IMR-90 (cell line): Measurements from ENCODE around the gene LMOD1. TPM values are rescaled to one million over a fixed set of nuclear protein-coding genes. Genes with fewer than 3 reads are reported as not detected.

Source experiments
- ATAC-seq: fragments of 200-7000 bp; cut with Tn5 transposase; 2 replicates; pipeline ENCODE4 v1.9.1; 2020; ENCODE audit warnings: low read depth, mild to moderate bottlenecking, moderate library complexity
- BruUV-seq: library from RNA; stranded (reverse); fragments of 400-500 nt; replicated peaks from 2 replicates; lab custom pipeline; 2021; lab: Mats Ljungman, UMichigan
- CTCF ChIA-PET: fragments of 300-600 bp; formaldehyde crosslinking; extraction: SDS; loops from one replicate; lab custom pipeline; 2021; ENCODE audit warnings: antibody characterized with exemption; lab: Yijun Ruan, JAX
- POLR2A ChIA-PET: fragments of 300-600 bp; sonication (Branson Sonifier 250); formaldehyde crosslinking; loops from one replicate; lab custom pipeline; 2022; ENCODE audit warnings: antibody characterized with exemption; ENCODE audit not compliant: unreplicated experiment; lab: Charles Lee
- DNase-seq: peaks from one replicate; pipeline ENCODE4 v3.0.0; 2013
- H2AFZ ChIP-seq: replicated peaks from 2 replicates; pipeline ENCODE3; 2013; ENCODE audit warnings: low read length, mild to moderate bottlenecking; ENCODE audit not compliant: poor library complexity
- H2AK5ac ChIP-seq: 2 replicates; pipeline ENCODE4 v1.6.1; 2013; ENCODE audit warnings: low read depth, low read length, inconsistent platforms
- H2AK9ac ChIP-seq: replicated peaks from 2 replicates; pipeline ENCODE3; 2013; ENCODE audit warnings: mild to moderate bottlenecking, low read depth, low read length, moderate library complexity; ENCODE audit not compliant: poor library complexity
- H2BK120ac ChIP-seq: 2 replicates; pipeline ENCODE4 v1.6.1; 2013; ENCODE audit warnings: low read depth, low read length, inconsistent platforms
- H2BK15ac ChIP-seq: 3 replicates; pipeline ENCODE4 v1.6.1; 2013; ENCODE audit warnings: low read depth, low read length, inconsistent platforms
- H2BK20ac ChIP-seq: 2 replicates; pipeline ENCODE4 v1.6.1; 2013; ENCODE audit warnings: low read depth, mild to moderate bottlenecking, inconsistent platforms, low read length, moderate library complexity
- H2BK5ac ChIP-seq: 2 replicates; pipeline ENCODE4 v1.6.1; 2013; ENCODE audit warnings: mild to moderate bottlenecking, low read depth, low read length, inconsistent platforms; ENCODE audit not compliant: poor library complexity, severe bottlenecking
- H3K14ac ChIP-seq: replicated peaks from 2 replicates; pipeline ENCODE4 v1.6.1; 2013; ENCODE audit warnings: low read depth, low read length, inconsistent platforms
- H3K18ac ChIP-seq: 2 replicates; pipeline ENCODE4 v1.6.1; 2013; ENCODE audit warnings: low read depth, low read length, control low read depth
- H3K23ac ChIP-seq: 2 replicates; pipeline ENCODE4 v1.6.1; 2013; ENCODE audit warnings: low read depth, low read length, inconsistent platforms
- H3K27ac ChIP-seq: 2 replicates; pipeline ENCODE4 v1.5.1; 2013; ENCODE audit warnings: mild to moderate bottlenecking, control low read depth, low read length; ENCODE audit not compliant: insufficient read depth
- H3K27me3 ChIP-seq: 2 replicates; pipeline ENCODE4 v1.6.1; 2013; ENCODE audit warnings: low read length; ENCODE audit not compliant: control insufficient read depth, insufficient read depth
- H3K36me3 ChIP-seq: 2 replicates; pipeline ENCODE4 v1.6.1; 2013; ENCODE audit warnings: low read length, mixed read lengths; ENCODE audit not compliant: control insufficient read depth, insufficient read depth
- H3K4ac ChIP-seq: 2 replicates; pipeline ENCODE4 v1.6.1; 2013; ENCODE audit warnings: low read depth, low read length, inconsistent platforms
- H3K4me1 ChIP-seq: 2 replicates; pipeline ENCODE4 v1.6.1; 2013; ENCODE audit warnings: low read length, mixed read lengths; ENCODE audit not compliant: control insufficient read depth, insufficient read depth
- H3K4me2 ChIP-seq: 2 replicates; pipeline ENCODE4 v1.6.1; 2013; ENCODE audit warnings: low read depth, mild to moderate bottlenecking, control low read depth, low read length, moderate library complexity
- H3K4me3 ChIP-seq: 2 replicates; pipeline ENCODE4 v1.5.1; 2013; ENCODE audit warnings: low read depth, mild to moderate bottlenecking, control low read depth, low read length, moderate library complexity; ENCODE audit not compliant: insufficient read depth
- H3K56ac ChIP-seq: 2 replicates; pipeline ENCODE4 v1.6.1; 2013; ENCODE audit warnings: low read length, inconsistent platforms; ENCODE audit not compliant: insufficient read depth; ENCODE audit errors: extremely low read depth
- H3K79me1 ChIP-seq, 2 experiments: 2 replicates each; pipeline ENCODE4 v1.6.1; 2013; ENCODE audit warnings: low read length in 2 of 2, inconsistent platforms in 1 of 2, low read depth in 1 of 2
- H3K9ac ChIP-seq: 2 replicates; pipeline ENCODE4 v1.6.1; 2013; ENCODE audit warnings: low read depth, low read length, control low read depth
- H3K9me1 ChIP-seq: 2 replicates; pipeline ENCODE4 v1.6.1; 2013; ENCODE audit warnings: low read length, inconsistent platforms; ENCODE audit not compliant: insufficient read depth
- H3K9me3 ChIP-seq: 2 replicates; pipeline ENCODE4 v1.6.1; 2013; ENCODE audit warnings: low read length; ENCODE audit not compliant: control insufficient read depth, insufficient read depth
- H4K20me1 ChIP-seq: 2 replicates; pipeline ENCODE4 v1.6.1; 2013; ENCODE audit warnings: low read length, inconsistent platforms; ENCODE audit not compliant: insufficient read depth
- H4K5ac ChIP-seq: 2 replicates; pipeline ENCODE4 v1.6.1; 2013; ENCODE audit warnings: mild to moderate bottlenecking, low read depth, low read length, control low read depth
- H4K8ac ChIP-seq, 2 experiments: 2 replicates each; pipeline ENCODE4 v1.6.1; 2013; ENCODE audit warnings: low read depth in 2 of 2, low read length in 2 of 2, control low read depth in 1 of 2, inconsistent platforms in 1 of 2
- H4K91ac ChIP-seq: 2 replicates; pipeline ENCODE4 v1.6.1; 2013; ENCODE audit warnings: low read depth, low read length, inconsistent platforms; ENCODE audit not compliant: insufficient read depth
- CEBPB ChIP-seq: IDR thresholded peaks from 2 replicates; pipeline ENCODE4 v1.6.1; 2012; ENCODE audit warnings: low read depth, low read length, improper control_type of control experiment
- RAD21 ChIP-seq: IDR thresholded peaks from 2 replicates; pipeline ENCODE4 v1.6.1; 2012; ENCODE audit warnings: low read length, improper control_type of control experiment
- USF2 ChIP-seq: fragments of 150-350 bp; IDR thresholded peaks from 2 replicates; pipeline ENCODE4 v1.6.1; 2017; ENCODE audit warnings: mild to moderate bottlenecking, antibody characterized with exemption, low read length, low read depth
- WGBS, 2 experiments: methylation state at CpG; one replicate each; pipeline versions ENCODE4 v1.1.5 to v1.1.7; 2013; ENCODE audit warnings: missing lambda C conversion rate in 2 of 2; ENCODE audit not compliant: insufficient read length in 1 of 2; ENCODE audit errors: extremely low coverage in 2 of 2; 5-methylcytosine and 5-hydroxymethylcytosine counted together
- dilution Hi-C: fragments of 300-500 bp; cut with HindIII; formaldehyde crosslinking; loops from one replicate; pipeline ENCODE4 v1.14.3; 2018; ENCODE audit warnings: low sequenced_read_pairs; ENCODE audit not compliant: unreplicated experiment
- in situ Hi-C: fragments of 300-500 bp; cut with MboI; formaldehyde crosslinking; loops from 3 replicates; pipeline ENCODE4 v1.14.3; 2019; ENCODE audit warnings: low sequenced_read_pairs, inconsistent platforms, mixed read lengths
- intact Hi-C: fragments of 100-400 bp; cut with micrococcal nuclease; formaldehyde crosslinking; loops from 2 replicates; pipeline ENCODE4 v1.10.0; 2022
- microRNA-seq, 2 experiments: library from miRNA; stranded (forward) in 1 of 2; unstranded in 1 of 2; fragments of 10-50 nt in 1 of 2; fragments of <30 nt in 1 of 2; gene quantifications in 1 of 2; microRNA quantifications in 1 of 2; one replicate each; pipeline versions ENCODE3 to v1.1.0; 2013 to 2020; ENCODE audit not compliant: insufficient read depth in 1 of 2, insufficient read length in 1 of 2, unreplicated experiment in 1 of 2
- polyA plus RNA-seq, 3 experiments: library from polyadenylated mRNA; depleted of rRNA; stranded (reverse); fragments of >200 nt; gene quantifications; 2 replicates each; pipeline ENCODE4 v1.2.3, GENCODE V29; 2012; ENCODE audit warnings: low replicate concordance in 1 of 3
- small RNA-seq, 5 experiments: library from RNA; depleted of rRNA; stranded (forward); fragments of <200 nt; gene quantifications; one replicate each; pipeline ENCODE3, GENCODE V24; 2012
- total RNA-seq: library from RNA; depleted of rRNA; stranded (reverse); fragments of >200 nt; gene quantifications from 2 replicates; pipeline ENCODE4 v1.2.3, GENCODE V29; 2012; rRNA removed

LMOD1 gene
- total and polyA plus RNA-seq, 2 of the 4 experiments (the other 2 are of a cell fraction) = 51.7 to 53.2 TPM

- peaks cover 30% of the 10 kb centered on the region; the same call in 1 of the 2 replicates for H4K20me1 ChIP-seq
- POLR2A ChIA-PET = no interaction called here
- intact Hi-C loops = no loop called here
- H4K8ac ChIP-seq = no peak overlapping the region
- H2BK15ac ChIP-seq = no peak overlapping the region
- H4K5ac ChIP-seq = no peak overlapping the region
- TF ChIP-seq RAD21 (no peak), CEBPB (no peak), USF2 (no peak)
- CTCF ChIA-PET = no interaction called here
- H3K9me3 ChIP-seq = no peaks in the 10 kb centered on the region
- H3K4me1 ChIP-seq = peaks cover 3% of the 10 kb centered on the region; the same call in 1 of the 2 replicates
- in situ Hi-C loops = no loop called here
- dilution Hi-C loops = no loop called here
- H2BK20ac ChIP-seq = no peak overlapping the region
- WGBS, 2 experiments = no CpG with 5 or more reads among the region's 1 CpG
- no peak overlapping the region for H3K9ac ChIP-seq
- H3K4me3 ChIP-seq = no peak overlapping the region
- H3K56ac ChIP-seq = no peak overlapping the region
- no peaks in the 10 kb centered on the region for H3K27me3 ChIP-seq
- no peak overlapping the region for H2AFZ ChIP-seq
- no peak overlapping the region for H2BK5ac ChIP-seq
- H3K4me2 ChIP-seq = no peak overlapping the region
- H3K27ac ChIP-seq = no peak overlapping the region
- H3K14ac ChIP-seq = no peak overlapping the region
- no peak for ATAC-seq
- no peak overlapping the region for H2AK9ac ChIP-seq
- BruUV-seq = no TSS peak
- no peak overlapping the region for H2BK120ac ChIP-seq
- DNase-seq = no peak
- H2AK5ac ChIP-seq = no peak overlapping the region
- H3K18ac ChIP-seq = no peak overlapping the region
- no peak overlapping the region for H3K4ac ChIP-seq
- H3K79me1 ChIP-seq = peaks cover 29 to 71% of the 10 kb centered on the region in 2 experiments
- H3K23ac ChIP-seq = no peak overlapping the region
- peaks cover 8% of the 10 kb centered on the region for H3K36me3 ChIP-seq
- H4K91ac ChIP-seq = no peak overlapping the region
- peaks cover 7% of the 10 kb centered on the region for H3K9me1 ChIP-seq
These were observed 99.2 kb downstream of the LMOD1 start for GRCh38 chr1:201847150-201847549.

Small RNA genes lying within 50 kb of the gene (microRNA-seq; reads per million reads assigned to microRNA genes)
- 0 reads per million in 2 experiments for gene MIR6739 (ENCODE audit: insufficient read depth in 1 of 2, insufficient read length in 1 of 2, unreplicated experiment in 1 of 2)
- not detected for gene RF00156 (ENCODE audit: insufficient read depth, insufficient read length)

Small RNA genes lying within 50 kb of the gene (small RNA-seq; reads per million reads assigned to genes)
- 0 reads per million in 5 experiments for gene MIR6739
- 0 to 0.18 (median 0) reads per million in 5 experiments for gene RF00156

Other genes starting within 250 kb of the LMOD1 start
- 13.9 and 14.0 TPM in 2 replicates for gene IPO9, start 117.4 kb downstream of the LMOD1 start, total RNA-seq
- 23.4 and 29.6 TPM in 2 replicates for gene IPO9, start 117.4 kb downstream of the LMOD1 start, polyA plus RNA-seq (2012; rRNA removed)
- 10.0 and 11.1 TPM in 2 replicates for gene SHISA4, start 57.6 kb downstream of the LMOD1 start, total RNA-seq
- 34.8 and 47.8 TPM in 2 replicates for gene SHISA4, start 57.6 kb downstream of the LMOD1 start, polyA plus RNA-seq (2012; rRNA removed)
- 87.3 and 114 TPM in 2 replicates for gene TIMM17A, start 9.0 kb upstream of the LMOD1 start, total RNA-seq
- 66.4 and 80.4 TPM in 2 replicates for gene TIMM17A, start 9.0 kb upstream of the LMOD1 start, polyA plus RNA-seq (2012; rRNA removed)
- 39.7 and 49.8 TPM in 2 replicates for gene RNPEP, start 36.1 kb upstream of the LMOD1 start, total RNA-seq
- gene RNPEP, start 36.1 kb upstream of the LMOD1 start, polyA plus RNA-seq (2012; rRNA removed) = 57.3 and 75.4 TPM in 2 replicates
- under 0.01 TPM in 1 of 2 replicates, not detected in the other for gene ELF3, start 64.0 kb upstream of the LMOD1 start, total RNA-seq
- 0.19 and 0.38 TPM in 2 replicates for gene ELF3, start 64.0 kb upstream of the LMOD1 start, polyA plus RNA-seq (2012; rRNA removed)
- gene GPR37L1, start 176.4 kb upstream of the LMOD1 start, total RNA-seq = not detected in 2 replicates
- gene GPR37L1, start 176.4 kb upstream of the LMOD1 start, polyA plus RNA-seq (2012; rRNA removed) = 0.02 TPM in 1 of 2 replicates, not detected in the other
- 18.1 and 19.7 TPM in 2 replicates for gene ARL8A, start 198.2 kb upstream of the LMOD1 start, total RNA-seq
- 30.7 and 38.6 TPM in 2 replicates for gene ARL8A, start 198.2 kb upstream of the LMOD1 start, polyA plus RNA-seq (2012; rRNA removed)
- not detected in 2 replicates for gene PTPN7, start 214.1 kb upstream of the LMOD1 start, total RNA-seq
- 0.05 TPM in 1 of 2 replicates, not detected in the other for gene PTPN7, start 214.1 kb upstream of the LMOD1 start, polyA plus RNA-seq (2012; rRNA removed)
- gene LGR6, start 247.3 kb upstream of the LMOD1 start, total RNA-seq = not detected in 2 replicates
- gene LGR6, start 247.3 kb upstream of the LMOD1 start, polyA plus RNA-seq (2012; rRNA removed) = not detected in 2 replicates